ENCODE results near the gene SEMA4D. TPM values are rescaled to one million over a fixed set of nuclear protein-coding genes. Genes with fewer than 3 reads are reported as not detected.

The SEMA4D gene
- total RNA-seq, 1 donor from 2014 or later: 12.3 TPM

DNA sequence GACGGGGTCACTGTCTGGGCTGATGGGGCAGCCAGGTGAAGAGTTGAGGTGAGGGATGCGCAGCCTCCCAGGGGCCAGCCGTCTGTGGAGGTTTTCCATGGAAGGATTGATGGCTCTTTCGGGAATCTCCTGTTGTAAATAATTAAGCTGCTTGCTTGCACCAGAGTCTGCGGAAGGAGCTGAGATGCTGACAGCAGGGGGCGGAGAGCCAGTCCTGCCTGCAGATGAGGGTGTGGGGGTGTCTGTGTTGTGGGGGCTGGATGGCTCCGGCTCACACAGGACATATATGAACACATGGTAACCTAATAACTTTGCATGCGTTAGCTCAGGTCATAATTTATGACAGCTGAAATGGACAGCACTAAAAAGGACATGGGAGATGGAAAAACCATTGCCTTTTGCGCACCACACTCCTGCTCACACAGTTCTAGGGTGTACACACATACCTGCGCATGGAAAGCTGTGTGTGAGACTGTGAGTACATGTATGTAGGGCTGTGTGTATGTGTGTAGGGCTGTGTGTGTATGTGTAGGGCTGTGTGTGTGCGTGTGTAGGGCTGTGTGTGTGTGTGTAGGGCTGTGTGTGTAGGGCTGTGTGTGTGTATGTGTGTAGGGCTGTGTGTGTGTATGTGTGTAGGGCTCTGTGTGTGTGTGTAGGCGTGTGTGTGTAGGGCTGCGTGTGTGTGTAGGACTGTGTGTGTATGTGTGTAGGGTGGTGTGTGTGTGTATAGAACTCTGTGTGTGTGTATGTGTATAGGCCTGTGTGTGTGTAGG, 36.8 kb upstream of the SEMA4D start:
- DNase-seq (ENCODE audit: low read depth): no peak
- TF ChIP-seq, protein P1, sequence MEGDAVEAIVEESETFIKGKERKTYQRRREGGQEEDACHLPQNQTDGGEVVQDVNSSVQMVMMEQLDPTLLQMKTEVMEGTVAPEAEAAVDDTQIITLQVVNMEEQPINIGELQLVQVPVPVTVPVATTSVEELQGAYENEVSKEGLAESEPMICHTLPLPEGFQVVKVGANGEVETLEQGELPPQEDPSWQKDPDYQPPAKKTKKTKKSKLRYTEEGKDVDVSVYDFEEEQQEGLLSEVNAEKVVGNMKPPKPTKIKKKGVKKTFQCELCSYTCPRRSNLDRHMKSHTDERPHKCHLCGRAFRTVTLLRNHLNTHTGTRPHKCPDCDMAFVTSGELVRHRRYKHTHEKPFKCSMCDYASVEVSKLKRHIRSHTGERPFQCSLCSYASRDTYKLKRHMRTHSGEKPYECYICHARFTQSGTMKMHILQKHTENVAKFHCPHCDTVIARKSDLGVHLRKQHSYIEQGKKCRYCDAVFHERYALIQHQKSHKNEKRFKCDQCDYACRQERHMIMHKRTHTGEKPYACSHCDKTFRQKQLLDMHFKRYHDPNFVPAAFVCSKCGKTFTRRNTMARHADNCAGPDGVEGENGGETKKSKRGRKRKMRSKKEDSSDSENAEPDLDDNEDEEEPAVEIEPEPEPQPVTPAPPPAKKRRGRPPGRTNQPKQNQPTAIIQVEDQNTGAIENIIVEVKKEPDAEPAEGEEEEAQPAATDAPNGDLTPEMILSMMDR (conservative IDR thresholded peaks at IDR 0.05; ENCODE audit: low read depth, low read length): peak; percentile 64
- no peak overlapping the region for H3K4me3 ChIP-seq (ENCODE audit: low read depth, low read length)

DNA sequence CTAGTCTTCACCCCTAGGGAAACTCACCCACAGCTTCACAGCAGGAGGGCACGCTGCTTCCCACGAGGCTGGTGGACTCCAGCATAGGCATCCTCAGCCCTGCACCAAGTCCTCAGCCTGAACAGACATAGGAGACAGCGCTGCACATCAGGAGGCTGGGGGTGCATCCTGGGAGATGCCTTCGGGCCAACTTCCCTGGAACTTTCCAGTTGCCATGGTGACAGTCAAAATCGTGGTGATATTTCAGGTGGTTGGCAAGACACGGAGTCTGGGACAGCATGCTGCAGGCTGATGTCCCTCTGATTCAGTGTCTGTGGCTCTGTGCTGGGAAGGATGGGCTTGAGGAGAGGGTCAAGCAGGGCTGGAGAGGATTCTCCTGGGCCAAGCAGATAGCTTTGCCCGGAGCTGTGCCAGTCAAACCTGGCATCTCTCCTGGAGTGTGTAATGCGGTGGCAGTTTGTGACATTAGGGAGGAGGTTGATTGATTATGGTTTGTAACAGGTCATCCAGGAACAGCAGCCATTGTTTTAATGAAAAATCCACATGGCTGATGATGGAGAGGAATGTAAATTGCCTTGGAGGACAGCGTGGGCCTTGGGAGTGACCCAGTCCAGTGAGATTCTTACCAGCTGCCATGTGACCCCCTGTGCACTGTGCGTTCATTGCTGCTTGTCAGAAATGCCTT, 35.6 kb upstream of the SEMA4D start:
- TF ChIP-seq, protein P1 (conservative IDR thresholded peaks at IDR 0.05; ENCODE audit: low read depth, low read length): no peak
- no peak for DNase-seq (ENCODE audit: low read depth)
- H3K4me3 ChIP-seq (ENCODE audit: low read depth, low read length): no peak overlapping the region

DNA sequence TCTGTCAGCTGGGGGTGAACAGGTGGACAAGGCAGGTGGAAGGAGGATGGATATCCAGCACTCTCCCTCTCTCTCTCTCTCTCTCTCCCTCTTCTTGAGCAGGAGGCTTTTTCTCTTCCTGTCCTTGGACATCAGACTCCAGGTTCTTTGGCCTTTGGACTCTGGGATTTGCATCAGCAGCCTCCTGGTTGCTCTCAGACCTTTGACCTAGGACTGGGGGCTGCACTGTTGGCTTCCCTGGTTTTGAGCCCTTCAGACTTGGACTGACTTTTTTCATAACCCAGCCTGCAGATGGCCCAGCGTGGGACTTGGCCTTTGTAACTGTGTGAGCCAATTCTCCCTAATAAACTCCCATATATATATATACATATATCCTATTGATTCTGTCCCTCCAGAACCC, 35.0 kb upstream of the SEMA4D start:
- TF ChIP-seq, protein P1 (conservative IDR thresholded peaks at IDR 0.05; ENCODE audit: low read depth, low read length): no peak
- no peak for DNase-seq (ENCODE audit: low read depth)
- H3K4me3 ChIP-seq (ENCODE audit: low read depth, low read length): no peak overlapping the region

DNA sequence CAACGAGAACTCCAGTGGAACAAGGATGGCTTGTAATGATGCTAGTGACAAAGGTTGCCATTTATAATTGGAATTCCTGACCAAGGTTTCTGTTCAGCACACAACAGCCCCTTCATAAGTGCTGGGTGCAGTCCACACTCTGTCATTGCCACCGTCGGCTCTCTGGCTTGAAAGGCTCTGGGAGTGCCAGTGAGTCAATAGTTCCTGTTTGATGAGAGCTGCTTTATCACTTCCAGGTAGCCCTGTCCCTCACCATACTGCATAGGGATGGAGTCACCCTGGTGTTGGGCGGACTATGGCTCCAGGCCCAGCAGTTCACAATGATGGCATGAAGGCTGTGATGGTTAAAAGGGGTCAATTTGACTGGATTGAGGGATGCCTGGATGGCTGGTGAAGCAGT, 34.6 kb upstream of the SEMA4D start:
- no peak for DNase-seq (ENCODE audit: low read depth)
- TF ChIP-seq, protein P1 (conservative IDR thresholded peaks at IDR 0.05; ENCODE audit: low read depth, low read length): no peak
- no peak overlapping the region for H3K4me3 ChIP-seq (ENCODE audit: low read depth, low read length)

DNA sequence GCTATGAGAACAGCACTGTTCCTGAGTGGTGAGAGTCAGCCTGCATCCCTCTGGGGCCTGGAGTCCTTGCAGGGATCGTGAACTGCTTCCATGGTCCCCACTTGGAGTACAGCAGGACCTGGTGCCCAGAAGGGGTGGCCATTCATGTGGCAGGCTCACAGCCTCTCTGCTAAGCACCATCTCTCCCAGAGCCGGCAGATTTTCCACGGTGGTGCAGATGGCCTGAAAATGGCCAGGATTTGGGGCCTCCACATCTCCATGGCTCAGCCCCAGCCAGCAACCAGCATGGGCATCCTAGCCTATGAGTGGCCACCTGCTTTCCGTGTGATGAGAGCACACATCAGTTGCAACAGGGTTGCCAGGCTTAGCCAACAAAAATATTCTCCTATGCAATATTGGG, 33.9 kb upstream of the SEMA4D start:
- no peak overlapping the region for H3K4me3 ChIP-seq (ENCODE audit: low read depth, low read length)
- no peak for DNase-seq (ENCODE audit: low read depth)
- TF ChIP-seq, protein P1 (conservative IDR thresholded peaks at IDR 0.05; ENCODE audit: low read depth, low read length): no peak

DNA sequence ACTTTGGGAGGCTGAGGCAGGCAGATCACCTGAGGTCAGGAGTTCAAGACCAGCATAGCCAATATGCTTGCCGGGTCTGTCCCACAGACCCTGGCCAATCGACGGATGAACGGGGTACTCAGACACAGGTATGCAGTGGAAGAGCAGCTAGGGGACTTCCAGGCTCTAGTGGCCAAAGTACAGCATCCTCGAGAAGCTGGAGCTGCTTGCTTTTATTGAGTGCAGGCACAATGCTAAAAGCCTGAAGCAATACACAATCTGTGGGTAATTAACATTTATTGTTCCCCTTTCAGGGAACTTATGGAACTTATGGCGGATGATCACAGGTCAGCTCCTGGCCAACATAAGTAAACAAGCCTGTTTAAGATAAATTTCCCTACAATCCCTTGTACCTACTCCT, 32.8 kb upstream of the SEMA4D start:
- H3K4me3 ChIP-seq (ENCODE audit: low read depth, low read length): no peak overlapping the region
- TF ChIP-seq, protein P1 (conservative IDR thresholded peaks at IDR 0.05; ENCODE audit: low read depth, low read length): no peak
- no peak for DNase-seq (ENCODE audit: low read depth)

Data from epithelial cell of proximal tubule (primary cell).